Keratinocyte (primary cell): ENCODE data around the gene SPDYE17.
"Not testable (repeated sequence)": the region's sequence is repeated elsewhere in the genome, so short reads cannot be mapped to it uniquely, and the experiment has no call there.

ENCODE experiments used
- EZH2 ChIP-seq: IDR thresholded peaks from one replicate; pipeline ENCODE4 v1.6.1; 2012; ENCODE audit warnings: inconsistent platforms, mild to moderate bottlenecking, low read length, moderate library complexity
- TF ChIP-seq, protein P1 (sequence below), 3 experiments: IDR thresholded peaks in 1 of 3; conservative IDR thresholded peaks in 1 of 3; optimal IDR thresholded peaks in 1 of 3; 2 replicates in 2 of 3; 3 replicates in 1 of 3; pipeline versions ENCODE3 to v1.5.1; 2011; ENCODE audit warnings: low read length in 3 of 3, mild to moderate bottlenecking in 3 of 3, moderate library complexity in 2 of 3, control low read depth in 1 of 3, inconsistent platforms in 1 of 3; ENCODE audit not compliant: insufficient read depth in 2 of 3; ENCODE audit errors: extremely low read depth in 1 of 3

DNA sequence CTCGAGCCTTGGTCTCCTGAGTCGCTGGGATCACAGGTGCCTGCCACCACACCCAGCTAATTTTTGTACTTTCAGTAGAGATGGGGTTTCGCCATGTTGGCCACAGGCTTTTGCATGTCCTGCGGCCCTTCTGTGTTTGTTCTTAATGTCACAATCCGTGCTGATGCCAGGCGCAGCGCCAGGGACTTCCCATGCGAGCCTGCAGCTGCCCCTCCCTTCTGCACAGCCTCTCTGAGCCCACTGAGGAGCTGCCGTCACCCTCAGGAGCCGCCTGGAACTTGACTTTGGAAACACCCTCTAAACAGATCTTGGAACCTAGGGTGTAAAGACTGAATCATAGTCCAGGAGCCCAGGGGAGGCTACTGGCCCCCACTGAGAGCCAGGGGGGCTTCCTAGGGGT is 24.2 kb downstream of the SPDYE17 start:
- TF ChIP-seq, protein P1, sequence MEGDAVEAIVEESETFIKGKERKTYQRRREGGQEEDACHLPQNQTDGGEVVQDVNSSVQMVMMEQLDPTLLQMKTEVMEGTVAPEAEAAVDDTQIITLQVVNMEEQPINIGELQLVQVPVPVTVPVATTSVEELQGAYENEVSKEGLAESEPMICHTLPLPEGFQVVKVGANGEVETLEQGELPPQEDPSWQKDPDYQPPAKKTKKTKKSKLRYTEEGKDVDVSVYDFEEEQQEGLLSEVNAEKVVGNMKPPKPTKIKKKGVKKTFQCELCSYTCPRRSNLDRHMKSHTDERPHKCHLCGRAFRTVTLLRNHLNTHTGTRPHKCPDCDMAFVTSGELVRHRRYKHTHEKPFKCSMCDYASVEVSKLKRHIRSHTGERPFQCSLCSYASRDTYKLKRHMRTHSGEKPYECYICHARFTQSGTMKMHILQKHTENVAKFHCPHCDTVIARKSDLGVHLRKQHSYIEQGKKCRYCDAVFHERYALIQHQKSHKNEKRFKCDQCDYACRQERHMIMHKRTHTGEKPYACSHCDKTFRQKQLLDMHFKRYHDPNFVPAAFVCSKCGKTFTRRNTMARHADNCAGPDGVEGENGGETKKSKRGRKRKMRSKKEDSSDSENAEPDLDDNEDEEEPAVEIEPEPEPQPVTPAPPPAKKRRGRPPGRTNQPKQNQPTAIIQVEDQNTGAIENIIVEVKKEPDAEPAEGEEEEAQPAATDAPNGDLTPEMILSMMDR (optimal IDR thresholded peaks at IDR 0.05 in 1 of 3, IDR thresholded peaks at IDR 0.05 in 1 of 3, conservative IDR thresholded peaks at IDR 0.05 in 1 of 3; ENCODE audit: extremely low read depth in 1 of 3, insufficient read depth in 2 of 3, low read length in 3 of 3) = not testable (repeated sequence)
- not testable (repeated sequence) for TF ChIP-seq EZH2
